Activated naive CD8-positive, alpha-beta T cell treated with anti-CD3 and anti-CD28 coated beads, Interleukin-2, amount 50 U/mL, for 16 hours (primary cell): Measurements from ENCODE around the gene MRM2.

Experiments
- DNase-seq: peaks from one replicate; pipeline ENCODE4 v3.0.0-alpha.2; 2020; ENCODE audit warnings: low read depth, low spot score

MRM2 gene

DNA sequence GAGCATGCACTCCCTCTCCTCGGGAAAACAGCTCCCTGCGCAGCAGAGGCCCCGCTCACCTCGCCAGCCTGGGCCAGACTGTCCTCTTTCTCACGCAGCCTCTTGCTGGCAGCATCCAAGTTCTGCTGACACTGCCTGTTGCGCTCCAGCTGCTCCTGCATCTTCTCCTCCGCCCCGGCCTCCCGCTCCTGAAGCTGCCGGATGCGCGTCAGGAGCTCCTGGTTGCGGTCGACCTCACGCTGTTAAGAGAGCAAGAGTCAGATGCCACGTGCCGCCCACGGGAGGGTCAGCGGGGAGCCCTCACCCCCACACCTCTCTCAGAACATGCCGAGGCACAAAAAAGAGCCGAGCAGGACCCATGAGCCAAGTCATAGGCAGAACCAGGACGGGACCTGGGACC is 19.5 kb downstream of the MRM2 start:
- no peak for DNase-seq

GRCh38 chr7:2220954-2221353 is 21.1 kb downstream of the MRM2 start:
- no peak for DNase-seq

DNA sequence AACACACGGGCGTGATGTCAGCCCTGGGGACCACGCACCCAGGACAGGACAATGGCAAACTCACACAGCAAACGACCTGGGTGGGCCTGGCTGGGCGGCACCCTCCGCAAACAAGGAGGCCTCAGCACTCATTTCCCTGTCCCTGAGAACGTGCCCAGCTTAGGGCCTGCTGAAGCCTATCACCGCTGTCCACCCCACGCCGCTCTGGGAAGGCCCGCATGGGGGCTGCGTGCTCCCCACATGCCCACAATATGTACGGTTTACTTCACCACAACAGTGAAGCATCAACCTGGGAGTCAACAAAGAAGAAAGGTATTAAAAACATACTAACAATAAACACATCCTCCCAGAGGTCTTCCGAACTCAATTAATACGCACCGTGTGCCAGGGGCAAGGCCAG is 21.5 kb downstream of the MRM2 start:
- DNase-seq, result no peak

DNA sequence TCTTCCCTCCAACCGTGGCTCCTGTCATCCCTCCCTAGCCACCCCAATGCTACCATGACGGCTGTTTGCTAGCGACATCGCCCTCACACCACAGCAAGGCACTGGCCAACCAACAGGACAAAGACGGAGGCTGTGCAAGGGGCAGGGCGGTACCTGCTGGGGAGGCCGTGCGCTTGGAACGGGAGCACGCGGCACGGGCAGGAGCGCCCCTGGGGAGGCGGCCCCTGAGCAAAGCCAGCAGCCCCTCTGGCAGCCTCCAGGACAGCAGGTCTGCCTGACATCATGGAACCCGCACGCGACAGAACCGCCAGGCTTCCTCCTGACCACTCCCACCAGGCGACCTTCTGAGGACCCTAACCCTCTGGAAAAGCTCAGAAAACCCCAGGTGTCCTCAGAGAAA is 22.0 kb downstream of the MRM2 start:
- DNase-seq, result no peak

- no peak for DNase-seq
These were observed 22.4 kb downstream of the MRM2 start for GRCh38 chr7:2219606-2220005.

- DNase-seq, result no peak
These were observed 22.9 kb downstream of the MRM2 start for GRCh38 chr7:2219136-2219535.

DNA sequence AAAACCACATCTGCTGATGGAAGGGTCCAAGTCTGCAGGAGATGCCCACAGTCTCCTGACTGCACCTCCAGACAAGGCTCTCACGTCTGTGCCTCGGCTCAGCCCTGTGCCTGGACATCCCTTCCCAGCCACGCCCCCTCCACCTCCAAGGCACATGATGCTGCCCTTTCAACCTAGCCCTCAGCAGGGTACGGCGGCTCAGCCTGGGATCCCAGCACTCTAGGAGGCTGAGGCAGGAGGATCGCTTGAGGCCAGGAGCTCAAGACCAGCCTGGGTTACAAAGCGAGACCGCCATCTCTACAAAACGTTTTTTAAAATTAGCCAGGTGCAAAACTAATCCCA is 23.6 kb downstream of the MRM2 start:
- no peak for DNase-seq

- DNase-seq, result no peak
These were observed 24.1 kb downstream of the MRM2 start for GRCh38 chr7:2217716-2218443.

GRCh38 chr7:2217206-2217605 is 24.8 kb downstream of the MRM2 start:
- DNase-seq, result no peak

- no peak for DNase-seq
These were observed 26.2 kb downstream of the MRM2 start for GRCh38 chr7:2215851-2216250.

GRCh38 chr7:2214636-2215035 is 27.4 kb downstream of the MRM2 start:
- no peak for DNase-seq

DNA sequence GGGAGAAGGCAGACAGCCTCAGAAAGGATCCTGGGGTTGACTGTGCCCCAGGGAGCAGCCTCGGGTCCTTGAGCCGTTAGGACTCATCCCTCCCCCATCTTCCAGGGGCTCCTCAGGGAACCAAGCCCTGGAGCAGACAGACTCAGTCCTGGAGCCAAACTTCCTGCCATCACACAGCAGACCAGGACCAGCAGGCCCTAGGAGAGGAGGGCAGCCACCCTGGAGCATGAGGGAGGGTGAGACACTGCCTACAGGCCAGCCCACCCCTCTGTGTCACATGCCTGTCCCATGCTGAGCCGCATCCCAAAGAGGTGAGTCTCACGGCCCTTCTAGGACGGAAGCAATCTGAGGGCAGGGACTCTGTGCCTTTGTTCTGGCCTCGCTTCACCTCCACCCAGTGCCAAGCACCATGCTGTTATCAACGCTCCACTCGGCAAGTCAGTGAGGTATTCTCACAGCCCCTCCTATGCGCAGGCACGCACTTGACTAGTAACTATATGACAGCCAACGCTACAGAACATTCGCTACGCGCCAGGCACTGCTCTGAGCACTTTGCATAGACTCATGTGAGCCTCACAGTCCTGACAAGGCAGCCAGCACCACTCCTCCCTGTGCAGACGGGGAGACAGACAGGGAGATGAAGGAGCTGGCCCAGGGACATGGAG is 28.3 kb downstream of the MRM2 start:
- DNase-seq, result no peak

DNA sequence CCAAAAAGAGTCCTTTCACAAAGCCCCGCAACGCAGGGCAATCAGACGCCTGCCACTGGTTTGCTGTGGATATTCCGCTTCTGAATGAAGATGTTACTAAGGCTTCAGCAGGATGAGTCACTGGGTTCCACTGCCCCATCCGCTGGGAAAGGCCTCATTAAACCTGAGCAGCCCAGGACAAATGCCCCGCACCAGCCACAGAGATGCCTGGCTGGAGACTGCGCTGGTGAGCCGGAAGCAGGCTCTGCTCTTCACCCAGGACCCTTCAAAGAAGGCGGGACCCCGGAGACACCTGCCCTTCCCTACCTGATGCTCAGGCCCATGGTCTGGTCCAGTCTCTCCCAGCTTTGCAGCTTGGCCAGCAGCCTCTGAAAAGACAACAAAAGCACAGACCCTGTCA is 29.1 kb downstream of the MRM2 start:
- DNase-seq, result no peak

DNA sequence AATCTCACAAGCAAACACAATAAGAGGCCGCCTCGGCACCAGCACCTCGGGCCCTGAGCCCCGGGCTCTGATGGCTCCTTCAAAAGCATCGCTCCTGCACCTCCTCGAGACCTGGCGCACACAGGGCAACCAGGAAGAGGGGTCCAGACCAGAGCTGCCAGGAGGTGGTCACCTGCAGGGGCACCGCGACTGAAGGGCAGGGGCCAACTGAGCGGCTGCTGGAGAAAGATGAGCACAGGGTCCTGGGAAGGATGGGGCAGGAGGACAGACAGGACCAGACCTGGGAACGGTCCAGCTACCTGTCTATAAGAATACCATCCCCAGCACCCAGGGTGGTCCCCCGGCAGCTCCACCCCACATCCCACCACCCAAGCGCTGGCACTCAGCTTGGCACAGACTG is 30.1 kb downstream of the MRM2 start:
- no peak for DNase-seq

DNA sequence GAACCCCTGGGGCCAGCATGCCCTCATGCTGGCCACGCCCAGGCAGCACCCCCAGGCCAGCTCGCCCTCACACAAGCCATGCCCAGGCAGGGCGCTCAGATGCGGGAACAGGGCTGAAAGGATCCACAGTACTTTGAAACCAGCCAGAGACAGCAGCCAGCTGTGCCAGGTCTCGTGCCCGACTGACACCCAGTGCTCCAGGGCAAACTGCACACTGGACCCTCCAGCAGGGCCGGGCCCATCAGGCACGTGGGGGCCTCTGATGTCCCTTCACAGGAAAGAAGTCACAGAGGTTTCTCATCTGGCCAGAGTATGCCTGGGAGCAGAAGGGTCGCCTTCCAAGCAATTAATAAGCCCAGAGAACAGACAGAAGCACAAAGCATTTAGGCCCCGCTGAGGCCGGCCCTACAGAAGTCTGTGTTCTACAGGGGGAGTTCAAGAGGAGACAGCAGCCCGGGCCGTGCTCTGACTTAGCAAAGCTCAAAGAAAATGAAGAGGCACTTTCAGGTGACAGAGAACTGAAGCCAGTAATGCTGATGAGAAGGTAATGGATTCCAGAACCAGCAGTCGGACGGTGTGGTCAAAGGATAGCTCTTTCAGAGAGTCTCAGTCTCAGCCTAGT is 30.6 kb downstream of the MRM2 start:
- no peak for DNase-seq

DNA sequence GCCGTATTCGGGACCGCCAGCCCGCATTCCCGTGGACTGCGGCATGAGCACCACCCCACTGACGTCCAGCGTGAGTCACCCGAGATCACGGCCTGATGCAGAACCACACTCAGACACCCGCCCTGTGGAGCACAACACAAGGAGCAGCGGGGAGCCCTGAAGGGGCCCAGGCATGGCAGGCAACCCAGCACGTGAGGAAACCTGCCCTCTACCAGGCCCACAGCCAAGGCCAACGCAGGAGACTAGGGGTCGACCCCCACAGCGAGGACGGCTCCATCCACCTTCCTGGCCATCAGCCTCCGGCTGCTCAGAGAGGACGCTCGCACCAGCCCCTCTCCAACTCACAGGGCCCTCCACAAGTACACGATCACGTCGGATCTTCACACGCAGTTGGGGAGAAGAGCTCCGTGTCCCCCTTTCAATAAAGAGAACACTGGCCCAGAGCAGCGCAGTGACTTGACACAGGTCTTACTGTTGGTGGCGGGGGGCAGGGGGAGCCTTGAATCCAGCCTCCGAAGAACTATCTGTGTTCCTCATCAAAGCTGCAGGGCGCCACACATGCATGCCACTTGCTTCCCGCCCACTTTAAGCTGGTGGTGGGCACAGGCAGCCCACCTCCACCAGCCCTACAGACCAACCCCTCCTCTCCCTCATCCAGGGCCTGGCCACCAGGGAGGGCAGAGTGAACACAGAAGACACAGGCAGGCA is 31.3 kb downstream of the MRM2 start:
- DNase-seq, result no peak

- no peak for DNase-seq
These were observed 32.1 kb downstream of the MRM2 start for GRCh38 chr7:2209961-2210323.

DNA sequence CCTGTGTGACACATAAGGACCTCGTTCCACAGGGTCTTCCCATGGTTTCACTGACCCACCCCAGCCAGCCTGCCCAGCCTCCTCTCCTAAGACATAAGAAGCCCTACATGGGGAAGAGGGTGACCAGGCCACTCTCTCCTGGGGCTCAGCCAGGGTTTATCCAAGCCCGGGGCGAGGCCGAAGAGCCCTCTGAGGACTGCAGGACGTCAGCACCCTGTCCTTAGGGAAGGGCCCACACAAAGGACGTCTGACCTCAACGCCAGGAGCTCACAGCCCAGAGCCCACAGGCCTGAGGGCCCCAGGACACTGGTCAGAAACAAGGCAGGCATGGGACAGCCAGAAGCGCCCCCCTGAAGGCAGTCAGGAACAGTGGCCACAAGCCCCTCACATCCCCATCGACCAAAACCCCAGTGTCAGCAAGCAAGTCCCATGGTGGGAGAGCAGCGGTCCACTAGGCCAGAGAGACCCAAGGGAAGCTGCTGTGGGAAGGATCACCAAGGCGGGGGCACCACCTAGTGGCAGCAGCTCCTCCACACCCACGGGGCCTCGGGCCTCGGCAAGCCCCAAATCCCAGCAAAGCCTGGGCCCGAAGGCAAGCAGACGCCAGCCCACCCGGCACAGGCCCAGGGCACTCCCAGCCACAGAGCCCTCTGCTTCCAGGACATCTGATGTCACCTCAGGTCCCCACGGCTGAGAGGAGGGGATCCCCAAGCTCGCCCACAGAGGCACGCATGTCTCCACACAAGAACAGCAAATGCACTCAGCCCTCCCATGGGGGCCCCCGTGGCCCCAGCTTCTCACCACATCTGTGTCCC is 32.7 kb downstream of the MRM2 start:
- no peak for DNase-seq

GRCh38 chr7:2208712-2209111 is 33.3 kb downstream of the MRM2 start:
- no peak for DNase-seq

DNA sequence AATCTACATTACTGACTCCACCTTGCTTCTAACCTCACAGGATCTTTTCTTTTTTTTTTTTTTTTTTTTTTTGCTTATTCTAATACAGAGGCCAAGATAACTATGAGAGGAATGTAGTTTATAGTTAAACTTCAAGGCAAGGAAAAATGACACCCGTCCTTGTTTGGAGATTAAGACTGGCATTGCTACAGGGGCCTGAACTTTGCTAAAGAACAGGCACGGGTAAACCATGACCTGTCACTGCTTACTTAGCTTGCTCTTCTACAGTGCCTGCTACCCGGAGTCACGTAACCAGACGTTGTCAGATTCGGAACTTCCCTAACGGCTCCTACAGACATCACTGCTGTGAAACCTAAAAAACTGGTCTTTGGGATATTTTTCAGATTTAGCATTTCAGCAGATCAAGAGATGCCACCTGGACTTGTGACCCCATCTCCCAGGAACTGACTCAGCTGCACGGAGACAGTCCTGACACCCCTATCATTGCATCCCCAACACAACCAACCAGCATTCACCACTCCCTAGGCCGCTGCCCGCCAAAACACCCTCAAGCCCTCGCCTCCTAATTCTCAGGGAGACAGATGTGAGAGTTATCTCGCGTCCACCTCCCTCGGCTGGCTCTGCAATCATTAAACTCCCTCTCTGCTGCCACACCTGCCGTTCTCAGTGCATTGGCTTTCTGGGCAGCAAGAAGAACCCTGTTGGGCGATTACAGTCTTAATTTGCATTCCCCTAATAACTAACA is 36.8 kb downstream of the MRM2 start:
- DNase-seq, result no peak

- DNase-seq, result no peak
These were observed 37.6 kb downstream of the MRM2 start for GRCh38 chr7:2204446-2204845.
